Measurements from ENCODE around the gene WDR37. TPM values are rescaled to one million over a fixed set of nuclear protein-coding genes. Genes with fewer than 3 reads are reported as not detected.
"Not testable (repeated sequence)": the region's sequence is repeated elsewhere in the genome, so short reads cannot be mapped to it uniquely, and the experiment has no call there.

Gene WDR37
- total RNA-seq, 2 experiments from 2014 or later, result 30.4 to 34.4 TPM

- DNase-seq, result no peak
- Mint-ChIP-seq H3K27ac (no peak overlapping the region), H3K9me3 (no peaks in the 10 kb centered on the region), H3K4me1 (no peaks in the 10 kb centered on the region), H3K36me3 (peaks cover 1% of the 10 kb centered on the region), H3K27me3 (no peaks in the 10 kb centered on the region), H3K4me3 (no peak overlapping the region)
- POLR2A ChIA-PET, result no interaction called here
- ATAC-seq (ENCODE audit: low read depth), result no peak
Observed at GRCh38 chr10:1026578-1026977, 29.6 kb upstream of the WDR37 start.

- peaks cover 1% of the 10 kb centered on the region for H3K36me3 Mint-ChIP-seq
- no peak overlapping the region for H3K27ac Mint-ChIP-seq
- DNase-seq (no peak), ATAC-seq (ENCODE audit: low read depth) (no peak)
- no peaks in the 10 kb centered on the region for H3K27me3 Mint-ChIP-seq
- no peaks in the 10 kb centered on the region for H3K4me1 Mint-ChIP-seq
- H3K4me3 Mint-ChIP-seq, result no peak overlapping the region
- POLR2A ChIA-PET, result interaction anchor here (0.7 kb wide), 1 partner anchor 16 kb away, joined by 4 read pairs; no protein-coding TSS in a partner anchor
- no peaks in the 10 kb centered on the region for H3K9me3 Mint-ChIP-seq
Observed at GRCh38 chr10:1029838-1030237, 26.3 kb upstream of the WDR37 start.

DNA sequence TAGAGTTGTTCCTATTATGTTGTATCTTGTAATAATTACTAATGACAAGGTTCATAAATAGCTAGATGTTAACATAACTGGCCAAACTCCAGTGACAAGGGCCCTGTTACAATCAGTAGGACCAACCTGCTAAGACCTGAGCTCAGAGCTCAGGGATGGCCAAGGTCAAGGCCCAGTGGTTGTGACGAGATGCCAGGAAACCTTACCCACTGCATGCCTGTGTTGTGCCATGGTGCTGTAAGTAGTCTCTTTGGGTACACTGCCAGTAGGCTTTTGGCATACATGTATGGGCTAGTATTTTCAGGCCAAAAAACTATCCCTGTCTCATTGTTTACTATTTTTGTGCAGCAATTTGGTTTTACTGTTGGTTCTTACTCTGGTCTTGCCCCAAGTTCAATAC lies 22.6 kb upstream of the WDR37 start:
- H3K4me3 Mint-ChIP-seq, result no peak overlapping the region
- POLR2A ChIA-PET, result interaction anchor here (0.7 kb wide), 1 partner anchor 15 kb away, joined by 3 read pairs; the partner anchor contains the start of gene IDI1
- H3K4me1 Mint-ChIP-seq, result peaks cover 1% of the 10 kb centered on the region
- ATAC-seq (ENCODE audit: low read depth) (no peak), DNase-seq (no peak)
- no peaks in the 10 kb centered on the region for H3K9me3 Mint-ChIP-seq
- no peaks in the 10 kb centered on the region for H3K27me3 Mint-ChIP-seq
- H3K27ac Mint-ChIP-seq, result no peak overlapping the region
- peaks cover 5% of the 10 kb centered on the region for H3K36me3 Mint-ChIP-seq

GRCh38 chr10:1034758-1035157 lies 21.4 kb upstream of the WDR37 start:
- H3K4me3 Mint-ChIP-seq, result no peak overlapping the region
- POLR2A ChIA-PET, result interaction anchor here (1.0 kb wide), 1 partner anchor 8 kb away, joined by 3 read pairs; no protein-coding TSS in a partner anchor
- no peaks in the 10 kb centered on the region for H3K9me3 Mint-ChIP-seq
- peaks cover 1% of the 10 kb centered on the region for H3K4me1 Mint-ChIP-seq
- peaks cover 5% of the 10 kb centered on the region for H3K36me3 Mint-ChIP-seq
- H3K27me3 Mint-ChIP-seq, result no peaks in the 10 kb centered on the region
- DNase-seq (no peak), ATAC-seq (ENCODE audit: low read depth) (no peak)
- no peak overlapping the region for H3K27ac Mint-ChIP-seq

- H3K27me3 Mint-ChIP-seq, result no peaks in the 10 kb centered on the region
- H3K9me3 Mint-ChIP-seq, result no peaks in the 10 kb centered on the region
- no peak overlapping the region for H3K4me3 Mint-ChIP-seq
- POLR2A ChIA-PET, result interaction anchor here (1.0 kb wide), 1 partner anchor 8 kb away, joined by 3 read pairs; no protein-coding TSS in a partner anchor
- ATAC-seq (ENCODE audit: low read depth), result no peak
- H3K4me1 Mint-ChIP-seq, result peaks cover 3% of the 10 kb centered on the region
- DNase-seq, result no peak
- peaks cover 8% of the 10 kb centered on the region for H3K36me3 Mint-ChIP-seq
- H3K27ac Mint-ChIP-seq, result no peak overlapping the region
Observed at GRCh38 chr10:1035201-1035600, 21.0 kb upstream of the WDR37 start.

GRCh38 chr10:1036341-1036791 lies 19.8 kb upstream of the WDR37 start:
- peaks cover 15% of the 10 kb centered on the region for H3K36me3 Mint-ChIP-seq
- no peaks in the 10 kb centered on the region for H3K9me3 Mint-ChIP-seq
- H3K4me1 Mint-ChIP-seq, result peaks cover 6% of the 10 kb centered on the region
- H3K4me3 Mint-ChIP-seq, result no peak overlapping the region
- ATAC-seq (ENCODE audit: low read depth), result no peak
- no peaks in the 10 kb centered on the region for H3K27me3 Mint-ChIP-seq
- no peak for DNase-seq
- POLR2A ChIA-PET, result interaction anchor here (0.9 kb wide), 1 partner anchor 59 kb away, joined by 3 read pairs; no protein-coding TSS in a partner anchor
- H3K27ac Mint-ChIP-seq, result peak overlapping the region; percentile 49

DNA sequence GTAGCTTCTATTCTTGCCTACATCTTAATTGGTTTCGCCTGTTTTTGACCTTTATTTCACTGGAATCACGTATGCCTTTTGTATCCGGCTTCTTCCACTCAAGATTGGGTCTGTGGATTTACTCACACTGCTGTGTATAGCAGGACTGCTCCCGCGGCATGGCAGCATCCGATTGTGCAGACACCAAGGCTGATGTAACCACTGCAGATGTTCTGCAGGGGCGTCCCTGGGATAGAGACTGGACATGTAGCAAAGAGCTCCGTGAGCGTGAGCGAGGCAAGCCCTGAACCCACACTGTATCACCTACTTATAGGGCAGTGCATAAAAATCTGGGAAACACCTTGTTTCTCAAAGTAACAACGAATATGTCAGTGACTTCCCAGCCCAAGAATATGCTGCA lies 19.1 kb upstream of the WDR37 start:
- H3K27ac Mint-ChIP-seq, result peak overlapping the region; percentile 49

DNA sequence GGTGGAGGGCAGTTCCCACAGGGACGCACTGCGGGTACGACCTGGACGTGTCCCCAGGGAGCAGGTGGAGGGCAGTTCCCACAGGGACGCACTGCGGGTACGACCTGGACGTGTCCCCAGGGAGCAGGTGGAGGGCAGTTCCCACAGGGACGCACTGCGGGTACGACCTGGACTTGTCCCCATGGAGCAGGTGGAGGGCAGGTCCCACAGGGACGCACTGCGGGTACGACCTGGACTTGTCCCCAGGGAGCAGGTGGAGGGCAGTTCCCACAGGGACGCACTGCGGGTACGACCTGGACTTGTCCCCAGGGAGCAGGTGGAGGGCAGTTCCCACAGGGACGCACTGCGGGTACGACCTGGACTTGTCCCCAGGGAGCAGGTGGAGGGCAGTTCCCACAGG lies 17.4 kb upstream of the WDR37 start:
- H3K27ac Mint-ChIP-seq; H3K27me3 Mint-ChIP-seq; POLR2A ChIA-PET; H3K9me3 Mint-ChIP-seq; DNase-seq; H3K4me3 Mint-ChIP-seq; ATAC-seq (ENCODE audit: low read depth): not testable (repeated sequence)
- Mint-ChIP-seq H3K36me3 (peaks cover 22% of the 10 kb centered on the region), H3K4me1 (peaks cover 15% of the 10 kb centered on the region)

More for the DNA sequence above, 19.1 kb upstream of the WDR37 start:
- ATAC-seq (ENCODE audit: low read depth) (no peak), DNase-seq (no peak)
- Mint-ChIP-seq H3K4me1 (peaks cover 7% of the 10 kb centered on the region), H3K36me3 (peaks cover 15% of the 10 kb centered on the region), H3K27me3 (no peaks in the 10 kb centered on the region), H3K4me3 (no peak overlapping the region), H3K9me3 (no peaks in the 10 kb centered on the region)
- POLR2A ChIA-PET, result interaction anchor here (0.9 kb wide), 1 partner anchor 60 kb away, joined by 3 read pairs; no protein-coding TSS in a partner anchor

GRCh38 chr10:1040133-1040532 lies 16.1 kb upstream of the WDR37 start:
- H3K27me3 Mint-ChIP-seq, result no peaks in the 10 kb centered on the region
- ATAC-seq (ENCODE audit: low read depth) (no peak), DNase-seq (no peak)
- peaks cover 30% of the 10 kb centered on the region for H3K36me3 Mint-ChIP-seq
- H3K27ac Mint-ChIP-seq, result peak overlapping the region; percentile 43
- no peaks in the 10 kb centered on the region for H3K9me3 Mint-ChIP-seq
- POLR2A ChIA-PET, result no interaction called here
- peaks cover 28% of the 10 kb centered on the region for H3K4me1 Mint-ChIP-seq
- no peak overlapping the region for H3K4me3 Mint-ChIP-seq

GRCh38 chr10:1041514-1041913 lies 14.7 kb upstream of the WDR37 start:
- H3K36me3 Mint-ChIP-seq, result peaks cover 39% of the 10 kb centered on the region
- H3K9me3 Mint-ChIP-seq, result no peaks in the 10 kb centered on the region
- H3K4me3 Mint-ChIP-seq, result no peak overlapping the region
- H3K27ac Mint-ChIP-seq, result no peak overlapping the region
- POLR2A ChIA-PET, result no interaction called here
- DNase-seq (no peak), ATAC-seq (ENCODE audit: low read depth) (no peak)
- peaks cover 37% of the 10 kb centered on the region for H3K4me1 Mint-ChIP-seq
- no peaks in the 10 kb centered on the region for H3K27me3 Mint-ChIP-seq

- H3K27me3 Mint-ChIP-seq, result no peaks in the 10 kb centered on the region
- H3K4me3 Mint-ChIP-seq, result peak overlapping the region; percentile 79
- H3K36me3 Mint-ChIP-seq, result peaks cover 41% of the 10 kb centered on the region
- H3K4me1 Mint-ChIP-seq, result peaks cover 42% of the 10 kb centered on the region
- H3K9me3 Mint-ChIP-seq, result no peaks in the 10 kb centered on the region
- POLR2A ChIA-PET, result interaction anchor here (1.0 to 2.8 kb wide), 3 partner anchors 8 to 112 kb away, joined by 3 to 15 read pairs (median 4); partner anchors contain the start of genes LARP4B and WDR37
- peak overlapping the region; percentile 91 for H3K27ac Mint-ChIP-seq
- DNase-seq (no peak), ATAC-seq (ENCODE audit: low read depth) (peak; percentile 55)
Observed at GRCh38 chr10:1043532-1043995, 12.6 kb upstream of the WDR37 start.

- peak overlapping the region; percentile 79 for H3K4me3 Mint-ChIP-seq
- no peaks in the 10 kb centered on the region for H3K9me3 Mint-ChIP-seq
- H3K36me3 Mint-ChIP-seq, result peaks cover 41% of the 10 kb centered on the region
- H3K27ac Mint-ChIP-seq, result peak overlapping the region; percentile 91
- no peak for ATAC-seq (ENCODE audit: low read depth)
- H3K27me3 Mint-ChIP-seq, result no peaks in the 10 kb centered on the region
- POLR2A ChIA-PET, result interaction anchor here (1.0 to 2.8 kb wide), 3 partner anchors 12 to 113 kb away, joined by 4 to 15 read pairs (median 5); partner anchors contain the start of genes LARP4B and WDR37
- H3K4me1 Mint-ChIP-seq, result peaks cover 42% of the 10 kb centered on the region
- no peak for DNase-seq
Observed at GRCh38 chr10:1044146-1044545, 12.0 kb upstream of the WDR37 start.

DNA sequence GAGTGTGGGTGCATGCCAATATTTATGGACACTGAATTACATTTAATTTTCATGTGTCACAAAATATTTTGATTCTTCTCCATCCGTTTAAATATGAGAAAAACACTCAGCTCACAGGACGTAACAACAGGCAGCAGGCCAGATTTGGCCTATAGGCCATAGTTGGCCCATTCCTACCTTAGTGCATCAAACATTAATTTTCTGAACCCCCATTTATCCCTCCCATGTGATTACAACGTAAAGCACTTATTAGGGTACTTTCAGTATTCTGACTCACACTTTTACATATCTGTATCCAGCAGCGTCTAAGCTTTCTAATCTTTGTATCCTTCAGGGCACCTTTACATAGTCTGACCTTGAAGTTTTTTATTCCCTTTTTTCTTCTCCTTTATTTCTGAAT lies 11.2 kb upstream of the WDR37 start:
- Mint-ChIP-seq H3K4me3 (peak overlapping the region; percentile 79), H3K27ac (peak overlapping the region; percentile 91), H3K36me3 (peaks cover 41% of the 10 kb centered on the region), H3K9me3 (no peaks in the 10 kb centered on the region), H3K4me1 (peaks cover 42% of the 10 kb centered on the region), H3K27me3 (no peaks in the 10 kb centered on the region)
- POLR2A ChIA-PET, result interaction anchor here (0.9 to 2.8 kb wide), 3 partner anchors 11 to 18 kb away, joined by 4 to 15 read pairs (median 5); partner anchors contain the start of gene WDR37
- ATAC-seq (ENCODE audit: low read depth) (no peak), DNase-seq (no peak)

DNA sequence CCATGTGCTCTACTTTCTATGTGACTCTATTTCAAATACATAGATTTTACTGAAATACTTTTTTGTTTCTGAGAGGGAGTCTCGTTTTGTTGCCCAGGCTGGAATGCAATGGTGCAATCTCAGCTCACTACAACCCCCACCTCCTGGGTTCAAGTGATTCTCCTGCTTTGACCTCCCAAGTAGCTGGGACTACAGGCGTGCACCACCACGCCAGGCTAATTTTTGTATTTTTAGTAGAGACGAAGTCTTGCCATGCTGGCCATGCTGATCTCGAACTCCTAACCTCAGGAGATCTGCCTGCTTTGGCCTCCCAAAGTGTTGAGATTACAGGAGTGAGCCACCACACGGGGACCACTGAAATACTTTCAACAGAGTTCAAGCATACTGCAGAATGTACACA lies 10.8 kb upstream of the WDR37 start:
- no peak for DNase-seq
- POLR2A ChIA-PET, result interaction anchor here (0.9 to 2.8 kb wide), 3 partner anchors 10 to 18 kb away, joined by 4 to 15 read pairs (median 5); partner anchors contain the start of gene WDR37
- peaks cover 40% of the 10 kb centered on the region for H3K4me1 Mint-ChIP-seq
- peak overlapping the region; percentile 91 for H3K27ac Mint-ChIP-seq
- ATAC-seq (ENCODE audit: low read depth), result no peak
- peaks cover 37% of the 10 kb centered on the region for H3K36me3 Mint-ChIP-seq
- H3K4me3 Mint-ChIP-seq, result peak overlapping the region; percentile 79
- no peaks in the 10 kb centered on the region for H3K27me3 Mint-ChIP-seq
- H3K9me3 Mint-ChIP-seq, result no peaks in the 10 kb centered on the region
